HepG2 (cell line): ENCODE data around the gene TIA1. TPM values are rescaled to one million over a fixed set of nuclear protein-coding genes. Genes with fewer than 3 reads are reported as not detected.

Source experiments
- ATAC-seq: fragments of 200-7000 bp; cut with Tn5 transposase; 3 replicates; pipeline ENCODE4 v1.9.1; 2020; ENCODE audit warnings: mild to moderate bottlenecking, moderate library complexity
- BruUV-seq: library from RNA; stranded (reverse); fragments of 400-500 nt; replicated peaks from 2 replicates; lab custom pipeline; 2021; lab: Mats Ljungman, UMichigan
- CTCF ChIA-PET: fragments of 300-600 bp; formaldehyde crosslinking; extraction: SDS; loops from one replicate; lab custom pipeline; 2021; ENCODE audit warnings: low total read pairs, inconsistent platforms, low intra/inter-chr PET ratio; lab: Yijun Ruan, JAX
- POLR2A ChIA-PET: fragments of 350-600 bp; sonication (Branson Sonifier 250); formaldehyde crosslinking; loops from one replicate; lab custom pipeline; 2020; ENCODE audit warnings: antibody characterized with exemption, inconsistent platforms; lab: Yijun Ruan, JAX
- DNase-seq: peaks from one replicate; pipeline ENCODE4 v3.0.0-alpha.2; 2015; ENCODE audit warnings: low spot score
- FAIRE-seq: peaks from 3 replicates; lab custom pipeline; 2011; peaks lifted over from hg19 to GRCh38; lab: Jason Lieb, UNC
- H2AFZ ChIP-seq: one replicate; pipeline ENCODE4 v1.6.1; 2011; ENCODE audit warnings: low read length, inconsistent platforms
- H3K27ac ChIP-seq: fragments of 300-600 bp; 3 replicates; pipeline ENCODE4 v1.8.0; 2011; ENCODE audit warnings: mixed run types, mild to moderate bottlenecking, mixed read lengths, low read length, inconsistent platforms; ENCODE audit not compliant: insufficient read depth; ENCODE audit errors: extremely low read length
- H3K27me3 ChIP-seq, 2 experiments: fragments of 200-600 bp in 1 of 2; 2 replicates in 1 of 2; 3 replicates in 1 of 2; pipeline versions ENCODE4 v1.6.0 to v1.8.0; 2011; ENCODE audit warnings: low read length in 2 of 2, mild to moderate bottlenecking in 2 of 2, moderate library complexity in 2 of 2, inconsistent platforms in 1 of 2; ENCODE audit not compliant: insufficient read depth in 2 of 2, control insufficient read depth in 1 of 2
- H3K36me3 ChIP-seq, 2 experiments: fragments of 200-600 bp in 1 of 2; replicated peaks in 1 of 2; 2 replicates in 1 of 2; 3 replicates in 1 of 2; pipeline versions ENCODE4 v1.5.1 to v1.8.0; 2011; ENCODE audit warnings: low read length in 2 of 2, inconsistent platforms in 1 of 2; ENCODE audit not compliant: insufficient read depth in 2 of 2, control insufficient read depth in 1 of 2
- H3K4me1 ChIP-seq: 2 replicates; pipeline ENCODE4 v1.5.1; 2012; ENCODE audit warnings: low read length, inconsistent platforms; ENCODE audit not compliant: insufficient read depth
- H3K4me2 ChIP-seq: 2 replicates; pipeline ENCODE4 v1.6.0; 2011; ENCODE audit warnings: low read depth, low read length, inconsistent platforms
- H3K4me3 ChIP-seq, 3 experiments: fragments of 200-600 bp in 1 of 3; sonication (generic), shearing (Covaris generic) in 1 of 3; replicated peaks in 1 of 3; 2 replicates each; pipeline ENCODE4 v1.5.1; 2011 to 2016; ENCODE audit warnings: low read length in 3 of 3, inconsistent platforms in 2 of 3, low read depth in 2 of 3, mild to moderate bottlenecking in 2 of 3, control low read depth in 1 of 3, mixed read lengths in 1 of 3; ENCODE audit not compliant: insufficient read depth in 1 of 3
- H3K79me2 ChIP-seq: one replicate; pipeline ENCODE4 v1.6.1; 2011; ENCODE audit warnings: low read length, inconsistent platforms; ENCODE audit not compliant: insufficient read depth
- H3K9ac ChIP-seq: 2 replicates; pipeline ENCODE4 v1.6.0; 2011; ENCODE audit warnings: mild to moderate bottlenecking, low read depth, low read length, inconsistent platforms; ENCODE audit not compliant: insufficient read depth
- H3K9me3 ChIP-seq: 2 replicates; pipeline ENCODE4 v1.5.1; 2012; ENCODE audit warnings: mild to moderate bottlenecking, low read length
- H4K20me1 ChIP-seq: 2 replicates; pipeline ENCODE4 v1.6.0; 2011; ENCODE audit warnings: inconsistent platforms, mild to moderate bottlenecking, low read length, moderate library complexity; ENCODE audit not compliant: insufficient read depth
- AFF4 ChIP-seq: sonication (generic); formaldehyde crosslinking; IDR thresholded peaks from 2 replicates; pipeline ENCODE4 v1.4.0; 2020; ENCODE audit warnings: missing genetic modification reagents
- CHD2 ChIP-seq: IDR thresholded peaks from 2 replicates; pipeline ENCODE4 v1.6.1; 2011; ENCODE audit warnings: low read depth, low read length, improper control_type of control experiment
- ISX ChIP-seq: sonication (generic); formaldehyde crosslinking; conservative IDR thresholded peaks from 2 replicates; pipeline ENCODE4 v1.5.0; 2020; ENCODE audit warnings: missing genetic modification reagents
- SKI ChIP-seq: fragments of 450-650 bp; IDR thresholded peaks from one replicate; pipeline ENCODE4 v1.6.1; 2018; ENCODE audit warnings: mild to moderate bottlenecking; ENCODE audit not compliant: partially characterized antibody
- ZBTB46 ChIP-seq: sonication (generic); formaldehyde crosslinking; IDR thresholded peaks from 2 replicates; pipeline ENCODE4 v1.4.0; 2020; ENCODE audit warnings: mild to moderate bottlenecking, missing genetic modification reagents, borderline replicate concordance
- ZNF547 ChIP-seq: sonication (generic); formaldehyde crosslinking; IDR thresholded peaks from 2 replicates; pipeline ENCODE4 v1.5.1; 2020; ENCODE audit warnings: mild to moderate bottlenecking, missing genetic modification reagents
- WGBS: methylation state at CpG from one replicate; pipeline ENCODE4 v1.1.6; 2017; ENCODE audit warnings: low lambda C conversion rate; 5-methylcytosine and 5-hydroxymethylcytosine counted together
- in situ Hi-C: cut with HindIII; loops from 2 replicates; pipeline ENCODE4 v1.10.0; 2017; ENCODE audit warnings: low pct_unique_long_range_greater_than_20kb; ENCODE audit not compliant: extremely low pct_ligation_motif_present
- intact Hi-C: fragments of 100-400 bp; cut with micrococcal nuclease; formaldehyde crosslinking; loops from one replicate; pipeline ENCODE4 v1.10.0; 2022; ENCODE audit not compliant: unreplicated experiment
- polyA plus RNA-seq, 8 experiments: library from polyadenylated mRNA; depleted of rRNA in 3 of 8; stranded (reverse) in 7 of 8; unstranded in 1 of 8; fragments of >200 nt; fragmentation: Illumina TruSeq in 4 of 8; extraction: Trizol in 4 of 8; gene quantifications; 2 replicates each; pipeline versions ENCODE4 v1.2.1 to v1.2.3, GENCODE V29; 2011 to 2016; ENCODE audit warnings: low read depth in 4 of 8, missing spikeins in 1 of 8, mixed read lengths in 1 of 8; ENCODE audit not compliant: insufficient read depth in 1 of 8
- total RNA-seq, 5 experiments: library from RNA; depleted of rRNA; stranded (reverse); fragments of >200 nt; fragmentation: Illumina TruSeq; extraction: Trizol; gene quantifications; 2 replicates each; pipeline ENCODE4 v1.2.3, GENCODE V29; 2016; ENCODE audit warnings: low read depth in 1 of 5

The TIA1 gene
- total and polyA plus RNA-seq, 2 of the 13 experiments (the other 11 are each of a cell fraction or from before 2014, with no cell fraction given), result 209 to 319 TPM

- in situ Hi-C loops, result no loop called here
- H3K4me1 ChIP-seq, result peaks cover 36% of the 10 kb centered on the region
- CTCF ChIA-PET, result no interaction called here
- H3K79me2 ChIP-seq, result no peaks in the 10 kb centered on the region
- TF ChIP-seq CHD2, result no peak
- TF ChIP-seq ZNF547 (CRISPR knock-in tag), result no peak
- TF ChIP-seq SKI, result no peak
- TF ChIP-seq AFF4 (CRISPR knock-in tag), result no peak
- no peak for TF ChIP-seq ZBTB46 (CRISPR knock-in tag)
- no peak for TF ChIP-seq ISX
- TF ChIP-seq, all 625 proteins: peak for 0
- FAIRE-seq (no peak), DNase-seq (no peak), ATAC-seq (no peak)
- Histone ChIP-seq H2AFZ (peak overlapping the region; percentile 48), H3K4me3 (no peak overlapping the region), H3K4me2 (no peak overlapping the region), H3K36me3 (no peaks in the 10 kb centered on the region), H3K27me3 (no peaks in the 10 kb centered on the region; a peak in 1 of 5 replicates), H3K9ac (no peak overlapping the region), H3K9me3 (no peaks in the 10 kb centered on the region), H3K27ac (no peak overlapping the region), H4K20me1 (no peaks in the 10 kb centered on the region)
- no TSS peak for BruUV-seq
- intact Hi-C loops, result loop anchor here (5.0 kb wide), 1 partner anchor 275 kb away; the partner anchor contains the start of gene MXD1
- 75% methylated on average over 5 of the region's 5 CpGs for WGBS
- POLR2A ChIA-PET, result interaction anchor here (2.2 kb wide), 1 partner anchor 101 kb away, joined by 27 read pairs; the partner anchor contains the start of gene SNRPG
Observed at GRCh38 chr2:70192516-70192915, 55.9 kb downstream of the TIA1 start.
